Mesodermal cell (in vitro differentiated cells): ENCODE results near the gene NUDT3.
"Not testable (repeated sequence)": the region's sequence is repeated elsewhere in the genome, so short reads cannot be mapped to it uniquely, and the experiment has no call there.

Experiments
- H3K27ac ChIP-seq: 2 replicates; pipeline ENCODE4 v1.7.0; 2013; ENCODE audit warnings: mild to moderate bottlenecking, low read depth, low read length, moderate library complexity; ENCODE audit not compliant: severe bottlenecking
- H3K36me3 ChIP-seq: 2 replicates; pipeline ENCODE4 v1.7.1; 2013; ENCODE audit warnings: mild to moderate bottlenecking, low read length, moderate library complexity; ENCODE audit not compliant: control insufficient read depth, insufficient read depth
- H3K4me1 ChIP-seq: one replicate; pipeline ENCODE4 v1.7.1; 2013; ENCODE audit warnings: mild to moderate bottlenecking, low read length; ENCODE audit not compliant: insufficient read depth, control insufficient read depth, poor library complexity, severe bottlenecking
- H3K4me3 ChIP-seq: 2 replicates; pipeline ENCODE4 v1.7.0; 2013; ENCODE audit warnings: low read length, control low read depth, mild to moderate bottlenecking; ENCODE audit not compliant: insufficient read depth, poor library complexity, severe bottlenecking; ENCODE audit errors: extremely low read depth
- H3K9me3 ChIP-seq: 2 replicates; pipeline ENCODE4 v1.7.1; 2013; ENCODE audit warnings: mild to moderate bottlenecking, low read length, moderate library complexity; ENCODE audit not compliant: control insufficient read depth
- WGBS, 2 experiments: methylation state at CpG; one replicate each; pipeline ENCODE4 v1.1.5; 2013; ENCODE audit warnings: missing lambda C conversion rate in 2 of 2; ENCODE audit not compliant: insufficient coverage in 2 of 2; 5-methylcytosine and 5-hydroxymethylcytosine counted together

The NUDT3 gene

DNA sequence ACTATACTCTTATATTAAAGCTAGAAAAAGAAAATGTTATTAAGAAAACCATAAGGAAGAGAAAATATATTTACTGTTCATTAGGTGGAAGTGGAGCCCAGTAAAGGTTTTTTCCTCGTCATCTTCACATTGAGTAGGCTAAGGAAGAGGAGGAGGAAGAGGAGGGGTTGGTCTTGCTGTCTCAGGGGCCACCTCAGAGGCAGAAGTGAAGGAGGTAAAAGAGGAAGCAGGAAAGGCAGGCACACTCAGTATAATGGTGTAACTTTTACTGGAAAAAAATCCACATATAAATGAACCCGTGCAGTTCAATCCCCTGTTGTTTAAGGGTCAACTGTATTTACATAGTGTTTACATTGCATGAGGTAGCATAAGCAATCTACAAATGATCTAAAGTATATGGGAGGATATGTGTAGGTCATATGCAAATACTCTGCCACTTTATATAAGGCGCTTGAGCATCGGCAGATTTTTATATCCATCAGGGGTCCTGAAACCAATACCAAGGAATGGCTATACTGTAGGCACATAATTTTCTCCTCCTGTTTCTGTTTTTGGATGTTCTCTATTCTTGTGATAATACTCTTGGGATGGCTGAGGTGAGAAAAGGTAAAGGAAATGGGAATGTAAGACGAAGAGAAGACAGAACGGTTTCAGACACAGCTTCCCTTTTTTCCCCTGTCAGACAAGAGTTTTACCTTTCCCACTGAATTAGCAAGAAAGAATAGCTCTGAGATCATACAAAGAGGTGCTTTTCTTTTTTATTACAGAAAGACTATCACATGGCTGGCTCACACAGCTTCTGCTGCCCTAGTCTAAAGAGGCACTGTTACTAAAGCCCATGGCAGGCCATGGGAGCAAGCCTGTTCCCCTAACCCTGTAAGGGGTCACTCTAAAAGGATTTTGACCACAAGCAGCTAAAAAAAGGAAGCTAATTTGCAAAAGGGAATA lies 59.9 kb downstream of the NUDT3 start:
- Histone ChIP-seq H3K4me1 (no peaks in the 10 kb centered on the region), H3K4me3 (no peak overlapping the region), H3K9me3 (no peaks in the 10 kb centered on the region), H3K36me3 (peaks cover 14% of the 10 kb centered on the region), H3K27ac (no peak overlapping the region)
- 90 to 100% methylated on average over 1 of the region's 6 CpGs for WGBS, 2 experiments

DNA sequence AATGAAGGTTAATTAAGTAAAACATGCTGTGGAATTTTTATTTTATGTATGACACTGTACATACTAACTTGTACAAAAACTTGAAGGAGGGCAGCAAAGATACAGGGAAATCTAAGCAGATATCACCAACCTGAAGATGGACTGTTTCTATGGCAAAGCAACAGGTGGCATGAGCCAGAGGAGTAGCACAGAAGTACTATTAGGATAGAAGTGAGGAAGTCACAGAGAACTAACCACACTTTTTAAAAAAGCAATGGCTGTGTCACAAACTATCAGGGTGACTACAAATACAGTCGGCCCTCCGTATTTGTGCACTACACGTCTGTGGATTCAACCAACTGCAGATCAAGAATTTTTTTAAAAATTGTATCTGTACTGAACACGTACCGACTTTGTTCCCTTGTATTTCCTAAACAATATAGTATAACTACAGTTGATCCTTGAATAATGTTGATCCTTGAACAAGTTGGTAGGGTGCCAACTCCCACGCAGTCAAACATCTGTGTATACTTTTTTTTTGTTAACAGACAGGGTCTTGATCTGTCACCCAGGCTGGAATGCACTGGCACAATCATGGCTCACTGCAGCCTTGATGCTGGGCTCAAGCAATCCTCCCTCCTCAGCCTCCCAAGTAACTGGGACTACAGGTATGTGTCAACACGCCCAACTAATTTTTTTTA lies 61.0 kb downstream of the NUDT3 start:
- WGBS, 2 experiments = 86 to 90% methylated on average over 2 to 4 of the region's 7 CpGs
- H3K36me3 ChIP-seq = peaks cover 14% of the 10 kb centered on the region
- H3K9me3 ChIP-seq = no peaks in the 10 kb centered on the region
- no peaks in the 10 kb centered on the region for H3K4me1 ChIP-seq
- no peak overlapping the region for H3K4me3 ChIP-seq
- no peak overlapping the region for H3K27ac ChIP-seq

DNA sequence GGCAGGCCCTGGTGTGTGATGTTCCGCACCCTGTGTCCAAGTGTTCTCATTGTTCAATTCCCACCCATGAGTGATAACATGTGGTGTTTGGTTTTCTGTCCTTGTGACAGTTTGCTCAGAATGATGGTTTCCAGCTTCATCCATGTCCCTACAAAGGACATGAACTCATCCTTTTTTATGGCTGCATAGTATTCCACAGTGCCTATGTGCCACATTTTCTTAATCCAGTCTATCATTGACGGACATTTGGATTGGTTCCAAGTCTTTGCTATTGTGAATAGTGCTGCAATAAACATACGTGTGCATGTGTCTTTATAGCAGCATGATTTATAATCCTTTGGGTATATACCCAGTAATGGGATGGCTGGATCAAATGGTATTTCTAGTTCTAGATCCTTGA lies 62.7 kb downstream of the NUDT3 start:
- no CpG with 5 or more reads among the region's 3 CpGs for WGBS, 2 experiments
- H3K4me1 ChIP-seq, H3K9me3 ChIP-seq, H3K27ac ChIP-seq, H3K4me3 ChIP-seq: not testable (repeated sequence)
- H3K36me3 ChIP-seq = peaks cover 14% of the 10 kb centered on the region

DNA sequence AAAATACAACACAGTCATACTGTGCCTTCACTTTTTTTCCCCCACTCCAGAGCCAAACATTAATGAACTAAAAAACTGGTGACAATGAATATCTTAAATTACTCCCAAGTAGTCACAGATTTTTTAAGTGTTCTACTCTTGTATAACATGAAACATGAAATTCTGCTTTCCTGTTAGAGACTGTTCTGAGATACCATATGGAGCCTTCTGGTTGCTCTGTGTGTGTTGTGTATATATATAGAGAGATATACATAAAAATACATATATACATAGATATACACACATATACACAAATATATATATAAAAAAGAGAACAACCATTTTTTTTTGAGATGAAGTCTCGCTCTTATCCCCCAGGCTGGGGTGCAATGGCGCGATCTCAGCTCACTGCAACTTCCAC lies 63.5 kb downstream of the NUDT3 start:
- H3K4me3 ChIP-seq = no peak overlapping the region
- WGBS, 2 experiments = 93 to 100% methylated on average over 2 to 3 of the region's 3 CpGs

DNA sequence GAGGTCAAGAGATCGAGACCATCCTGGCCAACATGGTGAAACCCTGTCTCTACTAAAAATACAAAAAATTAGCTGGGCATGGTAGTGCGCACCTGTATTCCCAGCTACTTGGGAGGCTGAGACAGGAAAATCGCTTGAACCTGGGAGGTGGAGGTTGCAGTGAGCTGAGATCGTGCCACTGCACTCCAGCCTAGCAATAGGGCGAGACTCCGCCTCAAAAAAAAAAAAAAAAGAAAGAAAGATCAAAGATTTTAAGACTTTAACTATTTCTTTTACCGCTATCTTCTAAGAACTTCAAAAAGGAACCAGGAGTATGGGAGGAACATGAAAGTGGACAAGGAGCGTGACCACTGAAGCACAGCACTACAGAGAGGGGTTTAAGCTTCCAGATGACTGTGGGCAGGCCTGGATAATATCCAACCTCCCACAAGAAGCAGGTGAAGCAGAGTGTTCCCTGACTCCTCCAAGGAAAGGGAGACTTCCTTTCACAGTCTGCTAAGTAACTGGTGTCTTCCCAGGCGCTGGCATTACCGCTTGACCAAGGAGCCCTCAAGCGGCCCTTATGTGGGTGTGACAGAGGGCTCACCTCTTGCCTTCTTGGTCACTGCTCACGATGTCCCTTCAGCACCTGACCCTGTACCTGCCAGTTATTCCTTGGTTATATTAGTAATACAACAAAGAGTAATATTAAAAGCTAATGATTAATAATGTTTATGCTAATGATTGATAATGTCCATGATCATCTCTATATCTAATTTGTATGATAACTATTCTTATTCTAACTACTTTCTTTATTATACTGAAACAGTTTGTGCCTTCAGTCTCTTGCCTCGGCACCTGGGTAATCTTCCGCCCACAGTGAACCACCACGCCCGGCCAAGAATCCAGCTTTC lies 64.9 kb downstream of the NUDT3 start:
- WGBS, 2 experiments = 96 to 100% methylated on average over 8 to 10 of the region's 16 CpGs
- not testable (repeated sequence) for H3K9me3 ChIP-seq, H3K27ac ChIP-seq, H3K4me3 ChIP-seq, H3K4me1 ChIP-seq
- peaks cover 12% of the 10 kb centered on the region for H3K36me3 ChIP-seq

More for the DNA sequence above, 63.5 kb downstream of the NUDT3 start:
- no peak overlapping the region for H3K27ac ChIP-seq
- H3K9me3 ChIP-seq = no peaks in the 10 kb centered on the region
- no peaks in the 10 kb centered on the region for H3K4me1 ChIP-seq
- H3K36me3 ChIP-seq = peaks cover 14% of the 10 kb centered on the region

DNA sequence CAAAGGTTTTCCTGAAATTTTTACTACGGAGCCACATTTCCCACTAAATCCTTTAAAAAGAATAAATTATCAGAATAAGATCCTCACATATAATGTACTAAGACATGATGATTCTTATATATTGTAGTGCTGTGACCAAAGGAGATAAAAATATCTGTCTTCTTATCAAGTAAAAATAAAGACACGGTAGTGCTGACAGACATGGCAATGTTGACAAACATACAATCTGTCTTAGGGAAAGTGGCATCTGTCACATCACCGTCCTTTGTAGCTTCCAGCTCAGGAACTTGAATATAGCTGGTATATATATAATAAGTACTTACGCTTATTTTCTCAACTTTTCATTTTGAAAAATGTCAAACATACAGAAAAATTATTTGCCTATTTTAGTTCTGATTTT lies 66.8 kb downstream of the NUDT3 start:
- peaks cover 12% of the 10 kb centered on the region for H3K36me3 ChIP-seq
- 100% methylated on average over 2 of the region's 4 CpGs; no CpG with 5 or more reads in 1 of the 2 experiments for WGBS, 2 experiments
- no peaks in the 10 kb centered on the region for H3K4me1 ChIP-seq
- no peak overlapping the region for H3K27ac ChIP-seq
- no peak overlapping the region for H3K4me3 ChIP-seq
- no peaks in the 10 kb centered on the region for H3K9me3 ChIP-seq

DNA sequence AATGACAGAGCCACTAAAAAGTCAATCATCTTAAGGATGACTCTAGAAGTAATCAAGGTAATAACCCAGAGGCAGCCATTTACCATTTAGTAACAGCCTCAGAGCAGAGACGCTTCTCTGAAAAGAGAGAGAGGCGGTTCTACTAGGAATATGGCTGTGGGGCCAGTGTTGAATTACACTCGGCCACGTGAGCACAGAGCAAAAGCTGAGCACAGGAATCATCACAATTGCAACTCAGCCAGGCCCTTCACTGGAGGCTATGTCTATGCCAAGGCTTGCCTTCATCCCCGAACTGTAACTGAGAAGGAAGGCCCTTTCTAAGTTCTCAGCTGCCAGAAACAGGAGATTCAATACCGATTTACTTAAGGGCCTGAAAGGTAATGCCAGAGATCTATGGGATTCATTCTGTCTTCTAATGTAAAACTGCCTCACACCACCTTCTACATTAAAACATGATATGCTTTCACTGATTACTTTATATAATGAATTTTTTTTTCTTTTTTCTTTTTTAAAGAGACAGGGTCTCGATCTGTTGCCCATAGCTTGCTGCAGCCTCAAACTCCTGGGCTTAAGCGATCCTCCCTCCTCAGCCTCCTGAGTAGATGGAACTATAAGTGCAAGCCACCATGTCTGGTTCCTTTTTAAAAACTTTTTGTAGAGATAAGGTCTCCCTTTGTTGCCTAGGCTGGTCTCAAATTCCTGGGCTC lies 67.6 kb downstream of the NUDT3 start:
- no peaks in the 10 kb centered on the region for H3K4me1 ChIP-seq
- H3K27ac ChIP-seq = no peak overlapping the region
- H3K36me3 ChIP-seq = peaks cover 7% of the 10 kb centered on the region
- no peaks in the 10 kb centered on the region for H3K9me3 ChIP-seq
- 77 to 82% methylated on average over 5 of the region's 8 CpGs for WGBS, 2 experiments
- no peak overlapping the region for H3K4me3 ChIP-seq

DNA sequence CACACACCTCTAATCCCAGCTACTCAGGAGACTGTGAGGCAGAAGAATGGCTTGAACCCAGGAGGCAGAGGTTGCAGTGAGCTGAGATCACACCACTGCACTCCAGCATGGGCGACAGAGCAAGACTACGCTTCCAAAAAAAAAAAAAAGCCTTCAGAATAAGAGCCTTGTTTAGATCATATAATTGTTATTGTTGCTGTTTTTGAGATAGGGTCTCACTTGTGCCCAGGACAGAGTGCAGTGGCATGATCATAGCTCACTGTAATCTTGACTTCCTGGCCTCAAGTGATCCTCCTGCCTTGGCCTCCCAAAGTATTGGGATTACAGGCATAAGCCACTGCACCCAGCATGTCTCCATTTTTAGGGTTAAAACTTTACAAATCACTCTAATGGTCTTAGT lies 68.2 kb downstream of the NUDT3 start:
- H3K4me1 ChIP-seq, H3K36me3 ChIP-seq, H3K4me3 ChIP-seq, H3K27ac ChIP-seq, H3K9me3 ChIP-seq: not testable (repeated sequence)
- WGBS, 2 experiments = 83 to 100% methylated on average over 2 of the region's 2 CpGs

DNA sequence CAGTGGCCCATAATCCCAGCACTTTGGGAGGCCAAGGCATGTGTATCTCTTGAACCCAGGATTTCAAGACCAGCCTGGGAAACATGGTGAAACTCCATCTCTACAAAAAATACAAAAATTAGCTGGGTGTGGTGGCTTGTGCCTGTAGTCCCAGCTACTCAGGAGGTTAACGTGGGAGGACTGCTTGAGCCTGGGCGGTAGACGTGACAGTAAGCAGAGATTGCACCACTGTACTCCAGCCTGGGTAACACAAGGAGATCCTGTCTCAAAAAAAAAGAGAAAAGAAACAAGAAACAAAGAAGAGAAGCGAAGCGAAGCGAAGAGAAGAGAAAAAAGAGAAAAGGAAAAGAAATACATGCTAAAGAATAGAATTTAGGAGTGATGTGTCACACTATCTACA lies 69.2 kb downstream of the NUDT3 start:
- Histone ChIP-seq H3K27ac (no peak overlapping the region), H3K4me3 (no peak overlapping the region), H3K36me3 (peaks cover 7% of the 10 kb centered on the region), H3K4me1 (no peaks in the 10 kb centered on the region), H3K9me3 (no peaks in the 10 kb centered on the region)
- 95% methylated on average over 3 of the region's 6 CpGs; no CpG with 5 or more reads in 1 of the 2 experiments for WGBS, 2 experiments

DNA sequence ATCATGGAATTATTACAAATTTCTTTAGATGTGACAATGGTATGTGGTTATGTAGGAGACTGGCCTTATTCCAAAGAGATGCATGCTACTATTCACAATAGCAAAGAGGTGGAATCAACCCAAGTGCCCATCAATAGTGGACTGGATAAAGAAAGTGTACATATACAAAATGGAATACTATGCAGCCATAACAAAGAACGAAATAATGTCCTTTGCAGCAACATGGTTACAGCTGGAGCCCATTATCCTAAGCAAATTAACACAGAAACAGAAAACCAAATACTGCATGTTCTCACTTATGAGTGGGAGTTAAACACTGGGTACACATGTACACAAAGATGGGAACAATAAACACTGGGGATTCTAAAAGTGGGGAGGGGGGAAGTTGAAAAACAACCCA lies 69.7 kb downstream of the NUDT3 start:
- no peaks in the 10 kb centered on the region for H3K4me1 ChIP-seq
- peaks cover 7% of the 10 kb centered on the region for H3K36me3 ChIP-seq
- 100% methylated on average over 1 of the region's 1 CpG; no CpG with 5 or more reads in 1 of the 2 experiments for WGBS, 2 experiments

More for the DNA sequence above, 69.7 kb downstream of the NUDT3 start:
- Histone ChIP-seq H3K27ac (no peak overlapping the region), H3K9me3 (no peaks in the 10 kb centered on the region), H3K4me3 (no peak overlapping the region)
